GM18502 (cell line): ENCODE measurements around the gene SLC7A6.
"Not testable (repeated sequence)": the region's sequence is repeated elsewhere in the genome, so short reads cannot be mapped to it uniquely, and the experiment has no call there.

Source experiments
- ATAC-seq: cut with Tn5 transposase; IDR thresholded peaks from one replicate; pipeline ENCODE4 v1.9.1; 2021; ENCODE audit warnings: mild to moderate bottlenecking; ENCODE audit not compliant: unreplicated experiment, poor library complexity

The SLC7A6 gene

DNA sequence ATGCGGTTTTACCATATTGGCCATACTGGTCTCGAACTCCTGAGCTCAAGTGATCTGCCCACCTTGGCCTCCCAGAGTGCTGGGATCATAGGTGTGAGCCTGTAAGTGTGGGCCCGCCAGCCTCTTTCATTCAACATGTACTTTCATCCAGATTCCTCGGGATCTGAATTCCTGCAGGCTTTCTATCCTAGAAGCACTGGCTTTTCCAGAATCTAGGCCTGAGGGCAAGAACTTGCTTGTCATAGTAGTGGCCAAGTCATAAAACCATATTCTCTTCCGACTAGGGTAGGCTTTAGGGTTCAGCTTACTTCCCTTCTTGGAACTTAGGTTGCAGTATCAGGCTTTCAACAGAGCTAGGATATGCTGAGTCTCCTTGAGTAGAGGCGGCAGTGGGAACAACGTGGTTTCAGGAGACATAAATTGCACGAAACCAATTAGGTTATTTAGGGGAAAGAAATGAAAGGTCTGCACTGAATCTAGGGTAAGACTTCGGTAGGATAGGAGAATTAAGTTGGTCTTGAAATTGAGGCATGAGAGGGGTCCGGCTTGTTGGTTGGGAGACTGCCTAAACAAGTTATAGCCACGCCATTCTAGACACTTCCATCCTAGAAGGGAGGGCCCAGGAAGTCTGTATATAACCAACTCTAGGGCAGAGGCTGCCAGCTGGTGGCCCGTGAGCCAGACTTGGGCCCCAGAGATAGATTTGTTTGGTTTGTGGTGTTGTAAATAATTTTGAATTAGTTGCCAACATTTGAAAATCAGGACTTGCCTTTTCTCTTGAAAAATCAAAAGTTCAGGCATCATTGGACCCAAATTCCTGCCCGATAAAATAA is 15.6 kb downstream of the SLC7A6 start:
- no peak for ATAC-seq

DNA sequence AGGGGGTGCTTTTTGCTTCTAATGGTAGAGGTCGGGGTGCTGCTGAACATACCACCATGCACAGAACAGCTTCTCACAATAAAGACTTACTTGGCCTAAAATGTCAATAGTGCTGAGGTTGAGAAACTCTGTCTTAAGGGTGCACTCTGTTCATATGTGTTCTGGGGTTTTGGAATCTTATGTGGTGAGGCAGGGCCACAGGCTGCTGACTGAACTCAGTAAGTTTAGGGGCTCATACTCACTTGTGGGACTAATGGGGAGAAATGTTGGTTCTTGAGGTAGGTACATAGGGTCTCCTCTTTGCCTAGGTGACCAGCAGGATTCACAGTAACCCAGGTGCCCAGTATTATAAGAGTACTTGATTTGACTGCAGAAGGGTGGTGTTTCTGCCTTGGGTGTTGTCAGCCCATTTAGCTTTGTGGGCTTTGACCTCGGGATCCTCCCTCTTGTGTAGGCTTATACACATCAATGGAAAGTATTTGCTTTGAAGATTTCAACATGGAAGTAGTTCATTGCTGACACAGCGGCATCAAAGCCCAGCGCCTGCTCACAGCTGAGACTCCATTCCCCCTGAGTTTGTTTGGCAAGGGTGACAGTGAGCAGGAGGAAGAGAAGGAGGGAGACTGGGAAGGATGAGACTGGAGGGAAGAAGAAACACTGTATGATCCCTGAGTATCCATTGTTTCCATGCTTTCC is 17.2 kb downstream of the SLC7A6 start:
- ATAC-seq: no peak

DNA sequence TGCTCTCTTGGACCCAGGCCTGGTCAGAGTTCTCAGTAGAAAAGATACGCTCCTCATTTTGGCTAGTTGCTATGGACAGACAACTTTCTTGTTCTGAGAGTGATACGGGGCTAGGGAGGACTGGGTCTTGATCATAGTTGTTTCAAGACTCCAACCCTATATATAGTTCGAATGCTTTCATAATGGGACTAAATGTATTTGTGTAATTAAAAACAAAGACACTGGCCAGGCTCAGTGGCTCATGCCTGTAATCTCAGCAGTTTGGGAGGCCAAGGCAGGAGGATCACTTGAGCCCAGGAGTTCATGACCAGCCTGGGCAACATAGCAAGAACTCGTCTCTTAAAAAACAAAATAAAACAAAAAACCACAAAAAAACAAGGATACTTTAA is 17.7 kb downstream of the SLC7A6 start:
- no peak for ATAC-seq

DNA sequence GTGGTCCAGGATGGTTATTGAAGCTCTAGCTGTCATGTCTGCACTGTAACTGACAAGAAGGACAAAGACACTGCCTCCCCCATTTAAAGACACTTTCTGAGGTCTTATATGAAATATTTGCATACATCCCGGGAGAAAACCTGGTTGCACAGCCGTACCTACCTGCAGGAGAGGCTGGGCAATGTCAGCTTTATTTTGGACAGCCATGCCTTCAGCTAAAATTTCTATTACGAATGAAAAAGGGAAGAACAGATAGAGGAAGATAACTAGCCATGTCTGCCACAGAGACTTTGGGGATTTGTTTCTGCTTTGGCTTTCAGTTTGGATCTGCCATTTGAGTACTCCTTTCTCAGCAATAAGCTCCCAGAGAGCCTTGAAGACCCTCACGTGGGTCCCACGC is 19.0 kb downstream of the SLC7A6 start:
- ATAC-seq: no peak

DNA sequence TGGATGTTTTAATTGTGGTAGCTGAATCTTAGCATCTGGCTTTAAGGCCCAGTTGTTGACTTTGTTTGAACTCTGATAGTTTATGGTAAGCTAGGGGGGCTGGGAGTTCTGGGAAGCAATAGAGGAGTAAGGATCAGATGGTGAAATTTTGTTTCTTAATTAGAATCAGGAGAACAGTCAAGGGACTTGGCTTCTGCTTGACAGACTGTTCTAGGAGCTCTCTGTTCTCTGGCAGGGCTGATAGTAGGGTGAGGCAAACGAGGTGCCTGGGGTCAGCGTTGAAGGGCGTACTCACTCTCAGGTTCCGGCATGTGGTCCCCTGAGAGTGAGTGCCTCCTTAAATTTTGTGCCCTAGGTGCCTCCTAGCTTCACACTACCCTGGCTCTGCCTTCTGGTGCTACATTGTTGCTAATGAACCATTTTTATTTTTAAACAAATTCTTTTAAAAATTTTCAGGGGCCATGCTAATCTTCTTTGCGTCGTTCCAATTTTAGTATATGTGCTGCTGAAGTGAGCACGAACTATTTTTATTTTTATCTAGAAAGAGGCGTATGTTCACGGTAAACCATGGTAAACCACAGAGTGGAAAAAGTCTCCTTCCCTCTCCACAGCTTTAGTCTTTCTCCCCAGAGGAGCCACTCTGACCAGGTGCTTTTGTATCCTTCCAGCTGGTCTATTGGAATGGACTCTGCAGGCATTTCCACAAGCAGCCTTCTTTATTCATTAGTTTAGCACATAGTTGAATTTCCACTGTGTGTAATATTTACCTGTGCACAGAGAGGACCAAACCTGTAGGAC is 19.7 kb downstream of the SLC7A6 start:
- no peak for ATAC-seq

DNA sequence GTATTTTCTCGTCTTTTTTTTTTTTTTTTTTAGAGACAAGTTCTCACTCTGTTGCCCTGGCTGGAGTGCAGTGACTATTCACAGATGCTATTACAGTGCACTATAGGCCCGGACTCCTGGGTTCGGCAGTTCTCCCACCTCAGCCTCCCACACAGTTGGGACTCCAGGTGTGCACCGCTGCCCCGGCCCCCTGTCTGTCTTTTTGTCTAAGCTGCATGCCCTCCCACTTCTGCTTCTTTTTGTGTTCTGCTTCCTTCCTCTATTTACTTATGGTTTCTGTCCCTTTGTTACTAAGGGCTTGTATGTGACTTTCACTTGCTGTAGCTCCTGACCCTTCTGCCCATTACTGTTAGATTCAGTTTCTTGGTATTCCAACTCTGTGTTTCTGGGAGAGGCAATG is 20.5 kb downstream of the SLC7A6 start:
- ATAC-seq: peak; percentile 49

DNA sequence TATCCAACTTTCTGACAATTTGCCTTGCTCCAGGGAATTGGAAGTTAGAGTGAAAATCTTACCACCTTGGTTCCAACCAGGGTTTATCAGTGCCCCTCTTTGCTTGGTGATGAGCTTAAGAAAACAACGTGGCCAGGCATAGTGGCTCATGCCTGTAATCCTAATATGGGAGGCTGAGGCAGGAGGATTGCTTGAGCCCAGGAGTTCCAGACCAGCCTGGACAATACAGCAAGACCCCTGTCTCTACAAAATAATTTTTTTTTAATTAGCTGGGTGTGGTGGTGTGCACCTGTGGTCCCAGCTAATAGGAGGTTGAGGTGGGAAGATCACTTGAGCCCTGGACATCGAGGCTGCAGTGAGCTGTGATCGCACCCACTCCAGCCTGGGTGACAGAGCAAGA is 21.4 kb downstream of the SLC7A6 start:
- ATAC-seq: no peak

DNA sequence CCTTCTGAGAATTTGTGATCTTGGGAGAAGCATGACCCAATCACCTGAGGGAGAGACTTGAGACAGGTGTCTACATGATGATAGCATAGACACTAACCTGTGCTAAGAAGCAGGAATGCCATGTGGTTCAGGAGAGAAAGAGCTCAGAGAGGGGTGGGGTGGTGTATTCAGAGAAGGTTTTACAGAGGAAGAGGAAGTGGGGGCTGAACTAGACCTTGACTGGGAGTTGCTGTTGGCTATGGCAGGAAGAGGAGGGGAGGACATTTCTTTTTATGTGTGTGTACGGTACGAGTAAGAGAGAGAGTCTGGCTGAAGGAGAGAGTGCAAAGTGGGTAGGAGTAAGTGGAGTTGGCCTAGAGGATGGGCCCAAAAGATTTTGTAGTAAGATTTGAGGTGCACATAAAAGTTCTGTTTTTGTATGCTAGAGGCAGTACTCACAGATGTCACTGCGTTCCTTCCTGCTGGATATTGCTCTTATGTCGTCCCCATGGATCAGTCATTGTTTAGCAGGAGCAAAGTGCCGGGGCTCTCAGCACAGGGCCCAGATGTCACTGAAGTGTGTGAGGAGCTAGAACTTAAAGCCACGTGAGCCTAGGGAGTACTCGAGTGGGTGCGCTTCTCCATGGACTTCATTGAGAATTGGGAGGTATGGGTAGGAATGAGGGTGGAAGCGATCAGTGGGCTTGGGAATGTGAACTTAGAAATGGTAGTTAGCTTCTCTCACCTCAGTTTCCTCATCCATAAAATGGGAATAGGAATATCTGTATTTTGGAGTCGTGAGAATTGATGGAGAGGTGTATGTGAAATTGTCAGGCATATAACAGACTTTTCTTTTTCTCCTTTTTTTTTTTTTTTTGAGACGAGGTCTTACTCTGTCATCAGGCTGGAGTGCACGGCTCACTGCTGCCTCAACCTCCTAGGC is 22.1 kb downstream of the SLC7A6 start:
- ATAC-seq: no peak

DNA sequence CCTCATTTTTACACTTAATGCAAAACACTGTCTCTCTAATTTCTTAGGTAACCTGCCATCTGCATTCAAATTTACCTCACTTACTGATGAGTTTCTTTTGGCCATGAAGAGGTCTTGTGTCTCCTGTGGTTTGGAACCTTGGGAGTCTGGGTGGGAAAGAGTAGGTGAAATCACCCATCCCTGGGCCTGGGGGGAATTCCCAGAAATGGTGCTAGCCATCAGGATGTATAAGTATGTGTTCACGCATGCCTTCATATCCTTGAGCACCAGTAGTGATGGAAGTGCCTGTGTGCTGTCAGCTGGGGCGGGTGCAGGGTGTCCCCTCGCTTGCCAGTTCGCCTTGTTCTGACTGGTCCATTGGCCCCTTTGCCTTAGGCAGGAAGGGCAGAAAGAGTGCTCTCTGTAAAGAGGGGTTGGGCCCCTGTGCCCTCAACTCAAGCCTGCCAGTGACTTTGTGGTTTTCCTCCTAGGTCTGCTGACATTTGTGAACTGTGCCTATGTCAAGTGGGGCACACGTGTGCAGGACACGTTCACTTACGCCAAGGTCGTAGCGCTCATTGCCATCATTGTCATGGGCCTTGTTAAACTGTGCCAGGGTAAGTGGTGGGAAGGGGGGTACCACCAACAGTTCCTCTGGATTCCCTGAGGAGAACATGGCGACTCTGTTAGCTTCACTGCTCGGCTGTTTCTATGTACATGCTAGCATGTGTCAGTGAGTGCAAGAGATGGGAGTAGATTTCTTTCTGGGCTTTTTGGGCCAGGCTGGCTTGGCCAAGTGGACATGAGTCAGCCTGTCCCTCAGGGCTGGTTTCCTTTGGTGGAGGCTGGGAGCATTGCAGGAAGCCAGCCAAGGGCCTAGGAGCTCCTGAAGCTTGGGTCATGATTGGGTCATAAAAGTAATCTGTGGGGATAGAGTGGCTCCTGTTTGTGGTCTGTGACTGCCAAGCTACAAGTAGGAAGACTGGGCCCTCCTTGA is 23.2 kb downstream of the SLC7A6 start:
- ATAC-seq: no peak

DNA sequence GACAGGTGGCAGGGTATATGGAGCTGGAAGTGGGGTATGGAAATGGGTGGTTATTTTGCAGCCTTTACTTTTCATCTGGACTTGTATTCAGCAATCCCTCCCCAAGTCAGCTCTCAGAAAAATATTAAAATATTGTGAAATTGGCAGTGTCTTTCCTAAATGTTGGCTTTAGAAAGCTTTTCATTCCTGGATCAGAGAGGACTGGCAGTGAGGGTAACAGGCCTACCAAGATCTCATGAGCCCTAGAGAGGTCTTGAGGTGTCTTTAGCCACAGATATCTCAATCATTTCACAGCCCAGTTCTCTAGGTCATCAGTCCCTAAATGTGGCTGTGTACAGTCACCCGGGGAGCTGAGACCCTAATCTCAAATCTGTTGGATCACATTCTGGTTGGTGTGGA is 23.9 kb downstream of the SLC7A6 start:
- ATAC-seq: no peak

DNA sequence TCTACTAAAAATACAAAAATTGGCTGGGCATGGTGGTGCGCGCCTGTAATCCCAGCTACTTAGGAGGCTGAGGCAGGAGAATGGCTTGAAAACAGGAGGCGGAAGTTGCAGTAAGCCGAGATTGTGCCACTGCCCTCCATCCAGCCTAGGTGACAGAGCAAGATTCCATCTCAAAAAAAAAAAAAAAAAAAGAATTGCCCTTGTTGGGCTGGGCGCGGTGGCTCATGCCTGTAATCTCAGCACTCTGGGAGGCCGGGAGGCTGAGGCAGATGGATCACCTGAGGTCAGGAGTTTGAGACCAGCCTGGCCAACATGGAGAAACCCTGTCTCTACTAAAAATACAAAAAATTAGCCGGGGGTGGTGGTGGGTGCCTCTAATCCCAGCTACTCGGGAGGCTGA is 24.5 kb downstream of the SLC7A6 start:
- not testable (repeated sequence) for ATAC-seq

DNA sequence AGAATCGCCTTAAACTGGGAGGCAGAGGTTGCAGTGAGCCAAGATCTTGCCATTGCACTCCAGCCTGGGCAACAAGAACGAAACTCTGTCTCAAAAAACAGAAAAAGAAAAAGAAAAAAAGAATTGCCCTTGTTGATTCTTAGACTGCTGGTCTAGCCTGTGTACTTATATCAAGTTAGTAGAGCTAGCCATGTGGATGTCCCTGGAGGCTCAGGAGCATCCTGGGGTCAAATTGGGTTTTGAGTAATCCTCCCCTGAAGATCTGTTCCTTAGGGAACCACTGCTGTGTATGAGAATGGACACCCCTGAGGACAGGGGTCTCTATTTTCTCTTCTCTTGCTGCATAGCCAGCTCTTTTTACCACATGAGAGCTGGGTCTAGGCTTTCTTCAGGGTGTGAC is 24.9 kb downstream of the SLC7A6 start:
- ATAC-seq: no peak

DNA sequence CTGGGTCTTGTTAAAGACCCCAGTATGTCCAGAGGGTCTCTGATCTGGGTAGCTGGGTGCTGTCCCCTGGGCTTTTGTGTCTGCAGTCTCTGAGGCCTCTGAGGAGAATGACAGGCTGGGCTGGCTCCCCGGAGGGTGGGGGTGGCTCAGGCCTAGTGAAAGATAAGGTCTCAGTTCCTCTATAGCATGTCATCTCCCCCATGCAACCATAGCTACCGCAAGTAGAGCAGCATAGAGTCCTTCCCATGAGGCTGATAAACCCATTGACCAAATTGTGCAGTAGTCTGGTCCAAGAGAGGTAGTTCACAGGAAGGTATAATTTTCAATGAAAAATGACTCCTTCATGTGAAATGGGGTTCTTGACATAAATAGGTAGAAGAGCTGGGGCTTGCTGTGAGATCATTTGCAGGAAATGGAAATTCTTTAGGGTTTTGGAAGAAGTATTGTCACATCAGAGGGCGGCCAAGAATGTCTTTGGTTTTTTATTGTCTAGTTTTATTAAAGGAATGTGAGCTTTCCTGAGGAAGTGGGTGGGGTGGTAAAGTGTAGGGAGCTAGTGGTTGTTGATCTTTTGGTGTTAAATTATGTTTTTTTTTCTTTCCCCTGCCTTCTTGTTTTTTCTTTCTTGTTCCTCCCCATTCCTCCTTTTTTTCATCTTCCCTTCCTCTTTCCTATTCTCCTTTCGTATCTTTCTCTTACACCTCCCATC is 25.4 kb downstream of the SLC7A6 start:
- ATAC-seq: peak; percentile 82

DNA sequence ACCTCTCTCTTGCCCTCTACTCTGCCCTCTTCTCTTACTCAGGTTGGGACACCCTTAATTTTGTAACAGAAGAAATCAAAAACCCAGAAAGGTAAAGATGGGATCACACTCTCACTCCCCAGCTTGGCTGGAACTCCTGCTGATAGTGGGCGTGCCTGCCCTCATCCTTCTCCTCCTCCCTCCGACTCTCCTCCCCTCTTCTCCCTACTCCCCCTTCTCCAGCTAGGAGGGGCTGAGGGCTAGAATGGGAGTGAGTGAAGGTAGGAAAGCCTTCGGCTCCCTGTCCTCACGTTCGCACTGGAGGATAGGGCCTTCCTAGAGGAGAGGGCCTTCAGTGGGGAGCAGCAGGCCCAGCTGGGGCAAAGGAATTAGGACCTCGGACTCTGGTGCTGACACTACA is 26.1 kb downstream of the SLC7A6 start:
- ATAC-seq: no peak

DNA sequence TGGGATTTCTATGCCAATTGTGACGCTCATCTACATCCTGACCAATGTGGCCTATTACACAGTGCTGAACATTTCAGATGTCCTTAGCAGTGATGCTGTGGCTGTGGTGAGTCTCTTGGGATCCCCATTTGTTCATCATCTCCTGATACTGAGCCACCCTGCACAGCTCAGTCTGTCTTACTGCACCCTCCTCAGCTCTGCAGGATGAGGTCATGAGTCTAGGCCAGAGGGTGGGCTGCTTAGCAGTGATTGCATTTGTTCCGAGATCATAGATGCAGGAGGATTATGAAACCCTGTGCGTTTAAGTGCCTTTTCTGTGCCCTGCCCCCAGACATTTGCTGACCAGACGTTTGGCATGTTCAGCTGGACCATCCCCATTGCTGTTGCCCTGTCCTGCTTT is 26.9 kb downstream of the SLC7A6 start:
- ATAC-seq: no peak

DNA sequence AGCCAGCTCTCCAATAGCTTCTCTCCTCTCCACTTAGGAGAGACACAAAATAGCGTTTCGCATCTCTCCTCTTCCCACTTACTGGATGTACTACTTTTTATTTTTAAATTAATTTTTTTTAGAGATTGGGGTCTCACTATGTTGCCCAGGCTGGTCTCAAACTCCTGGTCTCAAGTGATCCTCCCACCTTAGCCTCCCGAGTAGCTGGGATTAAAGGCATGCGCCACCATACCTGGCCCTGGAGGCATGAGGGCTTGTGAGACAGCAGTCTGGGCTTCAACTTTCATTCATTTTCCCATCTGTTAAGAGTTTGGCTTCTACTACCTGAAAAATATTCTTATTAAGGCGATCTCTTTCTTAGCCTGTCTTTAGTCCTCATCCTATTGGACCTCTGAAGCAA is 28.1 kb downstream of the SLC7A6 start:
- ATAC-seq: no peak

DNA sequence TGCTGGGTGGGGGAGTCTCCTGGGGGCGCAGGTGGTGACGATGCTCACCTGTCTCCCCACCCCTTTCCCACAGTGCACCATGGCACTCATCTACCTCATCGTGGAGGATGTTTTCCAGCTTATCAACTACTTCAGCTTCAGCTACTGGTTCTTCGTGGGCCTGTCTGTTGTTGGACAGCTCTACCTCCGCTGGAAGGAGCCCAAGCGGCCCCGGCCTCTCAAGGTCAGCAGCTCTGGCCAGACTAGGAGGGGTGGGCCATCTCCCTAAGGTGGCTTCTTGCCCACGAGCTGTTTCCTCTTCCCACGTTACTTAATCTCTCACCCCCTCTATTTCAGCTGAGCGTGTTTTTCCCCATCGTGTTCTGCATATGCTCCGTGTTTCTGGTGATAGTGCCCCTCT is 32.0 kb downstream of the SLC7A6 start:
- no peak for ATAC-seq

DNA sequence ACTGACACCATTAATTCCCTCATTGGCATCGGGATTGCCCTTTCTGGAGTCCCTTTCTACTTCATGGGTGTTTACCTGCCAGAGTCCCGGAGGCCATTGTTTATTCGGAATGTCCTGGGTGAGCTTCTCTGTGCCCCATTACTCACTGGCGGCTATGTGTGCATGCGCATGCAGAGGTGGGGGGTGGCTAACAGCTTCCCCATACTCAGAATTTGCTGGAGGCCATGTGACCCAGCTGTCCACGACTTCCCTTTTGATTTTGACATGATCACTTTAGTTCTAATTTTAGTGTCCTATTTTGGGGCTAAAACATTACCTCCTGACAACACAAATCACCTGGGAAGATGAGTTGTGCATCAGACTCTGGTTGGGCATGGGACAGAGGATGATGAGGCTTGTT is 32.4 kb downstream of the SLC7A6 start:
- ATAC-seq: no peak
